Daoy (cell line): Measurements from ENCODE around the gene RLF. TPM values are rescaled to one million over a fixed set of nuclear protein-coding genes. Genes with fewer than 3 reads are reported as not detected.

Experiments
- DNase-seq: peaks from one replicate; pipeline ENCODE4 v3.0.0-alpha.2; 2015; ENCODE audit warnings: low read depth
- total RNA-seq: library from RNA; depleted of rRNA; stranded (reverse); fragments of >200 nt; shearing (Covaris generic); gene quantifications from 2 replicates; pipeline ENCODE4 v1.2.3, GENCODE V29; 2014; rRNA removed

The RLF gene, protein sequence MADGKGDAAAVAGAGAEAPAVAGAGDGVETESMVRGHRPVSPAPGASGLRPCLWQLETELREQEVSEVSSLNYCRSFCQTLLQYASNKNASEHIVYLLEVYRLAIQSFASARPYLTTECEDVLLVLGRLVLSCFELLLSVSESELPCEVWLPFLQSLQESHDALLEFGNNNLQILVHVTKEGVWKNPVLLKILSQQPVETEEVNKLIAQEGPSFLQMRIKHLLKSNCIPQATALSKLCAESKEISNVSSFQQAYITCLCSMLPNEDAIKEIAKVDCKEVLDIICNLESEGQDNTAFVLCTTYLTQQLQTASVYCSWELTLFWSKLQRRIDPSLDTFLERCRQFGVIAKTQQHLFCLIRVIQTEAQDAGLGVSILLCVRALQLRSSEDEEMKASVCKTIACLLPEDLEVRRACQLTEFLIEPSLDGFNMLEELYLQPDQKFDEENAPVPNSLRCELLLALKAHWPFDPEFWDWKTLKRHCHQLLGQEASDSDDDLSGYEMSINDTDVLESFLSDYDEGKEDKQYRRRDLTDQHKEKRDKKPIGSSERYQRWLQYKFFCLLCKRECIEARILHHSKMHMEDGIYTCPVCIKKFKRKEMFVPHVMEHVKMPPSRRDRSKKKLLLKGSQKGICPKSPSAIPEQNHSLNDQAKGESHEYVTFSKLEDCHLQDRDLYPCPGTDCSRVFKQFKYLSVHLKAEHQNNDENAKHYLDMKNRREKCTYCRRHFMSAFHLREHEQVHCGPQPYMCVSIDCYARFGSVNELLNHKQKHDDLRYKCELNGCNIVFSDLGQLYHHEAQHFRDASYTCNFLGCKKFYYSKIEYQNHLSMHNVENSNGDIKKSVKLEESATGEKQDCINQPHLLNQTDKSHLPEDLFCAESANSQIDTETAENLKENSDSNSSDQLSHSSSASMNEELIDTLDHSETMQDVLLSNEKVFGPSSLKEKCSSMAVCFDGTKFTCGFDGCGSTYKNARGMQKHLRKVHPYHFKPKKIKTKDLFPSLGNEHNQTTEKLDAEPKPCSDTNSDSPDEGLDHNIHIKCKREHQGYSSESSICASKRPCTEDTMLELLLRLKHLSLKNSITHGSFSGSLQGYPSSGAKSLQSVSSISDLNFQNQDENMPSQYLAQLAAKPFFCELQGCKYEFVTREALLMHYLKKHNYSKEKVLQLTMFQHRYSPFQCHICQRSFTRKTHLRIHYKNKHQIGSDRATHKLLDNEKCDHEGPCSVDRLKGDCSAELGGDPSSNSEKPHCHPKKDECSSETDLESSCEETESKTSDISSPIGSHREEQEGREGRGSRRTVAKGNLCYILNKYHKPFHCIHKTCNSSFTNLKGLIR (N-terminal part only)
- total RNA-seq, result 10.0 and 15.8 TPM in 2 replicates

DNA sequence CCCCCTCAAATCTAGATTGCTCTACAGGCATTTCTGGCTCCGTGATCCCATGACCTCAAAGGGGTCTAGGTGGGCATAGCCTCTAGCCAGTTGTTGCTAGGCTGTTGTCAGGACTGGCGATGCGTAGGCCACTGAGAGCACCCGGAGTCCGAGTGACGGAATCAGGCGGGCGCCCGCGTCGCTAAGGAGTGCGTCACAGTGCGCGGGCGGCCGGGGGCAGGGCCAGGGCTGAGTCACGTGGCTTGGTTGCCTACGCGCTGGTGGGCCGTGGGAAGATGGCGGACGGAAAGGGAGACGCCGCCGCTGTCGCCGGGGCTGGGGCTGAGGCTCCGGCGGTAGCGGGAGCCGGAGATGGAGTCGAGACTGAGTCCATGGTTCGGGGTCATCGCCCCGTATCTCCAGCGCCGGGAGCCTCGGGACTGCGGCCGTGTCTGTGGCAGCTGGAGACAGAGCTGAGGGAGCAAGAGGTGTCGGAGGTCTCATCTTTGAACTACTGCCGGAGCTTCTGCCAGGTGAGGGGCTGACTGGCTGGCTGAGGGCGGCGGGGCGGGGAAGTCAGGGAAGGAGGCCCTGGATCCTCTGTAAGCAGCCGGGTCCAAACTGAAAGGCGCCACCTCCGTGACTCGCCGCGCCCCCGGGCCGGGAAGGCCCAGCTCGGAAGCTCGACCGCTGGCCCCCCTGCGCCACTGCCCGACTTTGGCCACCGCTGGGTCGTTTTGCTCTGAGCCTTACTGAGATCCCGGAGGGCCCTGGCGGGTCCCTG, at the start of gene RLF:
Gene RLF (plus strand): TSS at position 263 of the 763 bp plus-strand sequence. CDS start 13 bp downstream, at position 276.
- DNase-seq, result peak; percentile 98

GRCh38 chr1:40114400-40114799, 46.8 kb upstream of the RLF start:
- DNase-seq, result no peak

DNA sequence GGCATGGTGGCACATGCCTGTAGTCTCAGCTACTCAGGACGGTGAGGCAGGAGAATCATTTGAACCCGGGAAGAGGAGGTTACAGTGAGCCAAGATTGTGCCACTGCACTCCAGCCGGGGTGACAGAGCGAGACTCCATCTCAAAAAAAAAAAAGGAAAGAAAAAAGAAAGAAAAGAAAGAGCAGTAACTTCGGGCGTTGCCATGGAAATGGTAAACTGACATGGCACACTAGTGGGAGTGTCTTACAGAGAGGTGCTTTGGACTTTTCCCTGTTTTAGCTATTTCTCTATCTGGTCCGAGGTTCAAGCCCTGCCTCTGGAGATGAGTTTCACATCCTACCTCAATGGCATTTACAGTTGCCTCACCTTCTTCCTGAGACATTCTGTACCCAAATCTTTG, 41.1 kb upstream of the RLF start:
- DNase-seq, result no peak

DNA sequence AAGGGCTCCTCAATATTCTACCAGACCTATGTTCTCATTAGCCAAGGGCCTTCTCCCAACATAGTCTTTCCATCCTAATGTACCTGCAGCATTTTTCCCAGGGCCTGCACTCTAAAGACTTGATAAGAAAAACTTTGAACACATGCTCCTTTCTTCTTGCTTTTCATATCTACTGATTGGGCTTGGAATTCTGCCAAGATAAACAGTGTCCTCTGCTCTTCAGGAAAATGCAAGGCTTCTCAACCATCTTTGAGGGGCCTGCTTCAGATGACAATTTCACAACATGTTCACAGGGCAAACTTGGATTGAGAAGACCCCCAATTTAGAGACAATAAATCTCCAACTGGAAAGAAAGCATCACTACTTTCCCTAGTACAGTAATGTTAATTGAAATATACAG, 38.3 kb upstream of the RLF start:
- no peak for DNase-seq

GRCh38 chr1:40130892-40131291, 30.3 kb upstream of the RLF start:
- no peak for DNase-seq

DNA sequence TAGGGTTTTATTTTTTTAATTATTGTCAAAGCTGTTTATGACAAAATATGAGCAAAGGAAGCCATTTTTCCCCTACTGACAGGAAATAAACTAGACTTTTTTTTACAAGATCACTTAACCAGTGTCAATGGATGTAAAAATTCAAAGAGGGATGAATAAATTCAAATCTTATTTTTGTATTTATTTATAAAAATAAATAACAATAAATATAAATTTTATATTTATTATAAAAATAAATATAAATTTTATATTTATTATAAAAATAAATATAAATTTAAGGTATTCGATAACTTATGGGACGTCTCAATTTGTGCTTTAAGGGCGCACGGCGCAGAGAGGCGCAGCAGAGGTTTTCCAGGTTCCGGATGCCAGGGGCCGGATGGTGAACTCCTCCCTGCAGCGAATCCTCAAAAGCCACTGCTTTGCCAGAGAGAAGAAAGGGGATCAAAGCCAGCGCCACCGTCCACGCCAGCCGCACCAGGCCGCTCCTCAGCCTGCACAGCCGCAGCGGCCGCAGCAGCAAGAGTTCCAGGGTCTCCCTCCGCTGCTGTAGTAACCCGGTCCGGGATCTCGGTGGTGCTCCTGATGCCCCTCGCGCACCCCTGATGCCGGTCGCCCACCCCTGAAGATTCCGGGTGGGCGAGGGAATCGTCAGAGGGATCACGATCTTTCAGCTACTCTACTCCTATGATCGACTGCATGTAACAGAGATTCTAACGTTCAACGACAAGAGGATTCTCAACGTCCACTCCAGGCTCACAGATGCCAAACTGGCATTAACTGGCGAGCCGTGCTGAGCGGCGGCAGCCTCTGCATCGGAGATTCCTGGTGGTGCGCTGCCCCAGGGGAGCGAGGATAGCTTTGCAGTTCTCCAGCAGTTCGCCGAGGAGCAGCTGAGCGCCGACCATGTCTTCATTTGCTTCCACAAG, 28.5 kb upstream of the RLF start:
- no peak for DNase-seq

DNA sequence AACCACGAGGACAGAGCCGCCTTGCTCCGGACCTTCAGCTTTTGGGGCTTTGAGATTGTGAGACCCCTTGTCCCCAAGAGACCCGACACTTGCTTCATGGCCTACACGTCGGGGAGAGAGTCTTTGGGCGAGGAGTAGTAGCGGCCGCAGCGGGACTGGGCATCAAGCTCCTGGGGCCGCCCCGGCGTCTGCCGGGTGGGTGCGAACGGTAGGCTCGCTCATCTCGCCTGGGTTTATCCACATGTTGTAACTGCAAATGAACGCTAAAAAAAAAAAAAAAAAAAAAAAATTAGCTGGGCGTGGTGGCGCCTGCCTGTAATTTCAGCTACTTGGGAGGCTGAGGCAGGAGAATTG, 27.9 kb upstream of the RLF start:
- no peak for DNase-seq

GRCh38 chr1:40133839-40134238, 27.3 kb upstream of the RLF start:
- no peak for DNase-seq

GRCh38 chr1:40140211-40140973, 20.8 kb upstream of the RLF start:
- no peak for DNase-seq

DNA sequence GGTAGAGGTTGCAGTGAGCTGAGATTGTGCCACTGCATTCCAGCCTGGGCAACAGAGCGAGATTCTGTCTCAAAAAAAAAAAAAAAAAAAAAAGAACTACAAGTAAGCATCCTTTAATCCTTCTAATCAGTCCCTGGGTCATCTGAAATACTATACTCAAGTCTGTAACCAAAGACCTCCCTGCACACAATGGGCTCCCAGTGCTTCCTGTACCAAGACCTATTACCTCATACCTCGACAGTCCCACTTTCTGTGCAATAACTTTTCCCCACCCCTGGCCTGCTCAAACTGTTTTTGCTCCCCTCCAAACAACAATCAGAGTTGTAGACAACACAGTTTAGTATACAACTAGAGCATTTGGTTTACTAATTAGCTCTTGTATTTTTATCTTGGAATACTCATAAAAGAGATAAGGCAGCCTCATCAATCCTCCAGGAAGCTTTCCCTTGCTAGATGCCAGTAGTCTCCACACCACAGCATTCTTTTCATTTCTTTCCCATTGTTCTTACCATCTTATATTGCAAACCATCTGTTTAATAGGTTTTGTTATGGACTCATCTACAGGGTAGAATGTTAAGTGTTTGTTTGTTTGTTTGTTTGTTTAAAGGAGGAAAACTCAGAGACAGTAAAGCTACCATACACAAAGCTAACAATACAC, 19.2 kb upstream of the RLF start:
- no peak for DNase-seq

DNA sequence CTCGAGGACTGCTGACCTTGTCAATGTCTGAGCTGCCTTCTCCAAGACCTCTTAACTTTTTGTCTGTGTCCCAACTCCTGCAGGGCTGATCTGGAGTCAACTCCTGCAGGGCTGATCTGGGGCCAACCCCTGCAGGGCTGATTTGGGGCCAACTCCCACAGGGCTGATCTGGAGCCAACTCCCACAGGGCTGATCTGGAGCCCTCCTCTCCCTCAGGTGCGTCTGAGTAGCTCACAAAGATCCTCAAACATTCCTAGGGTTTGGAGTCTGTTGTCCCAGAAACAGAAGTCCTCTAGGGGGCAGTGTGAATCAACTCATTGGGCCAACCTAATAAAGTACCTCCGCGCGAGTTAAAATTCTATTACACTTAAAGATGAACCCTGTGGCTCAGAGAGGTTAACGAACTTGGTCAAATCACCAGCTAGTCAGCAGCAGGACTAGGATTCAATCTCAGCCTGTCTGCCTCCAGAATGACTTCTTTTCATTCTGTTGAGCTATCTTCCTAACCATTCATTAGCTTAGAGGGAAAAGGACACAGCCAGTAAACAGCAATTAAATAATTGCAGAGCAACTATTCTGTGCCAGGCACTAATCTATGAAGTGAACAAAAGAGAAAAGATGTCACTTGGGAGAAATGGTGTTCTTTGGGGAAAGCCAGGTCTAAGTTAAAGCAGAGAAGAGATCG, 17.2 kb upstream of the RLF start:
- DNase-seq, result peak; percentile 63

DNA sequence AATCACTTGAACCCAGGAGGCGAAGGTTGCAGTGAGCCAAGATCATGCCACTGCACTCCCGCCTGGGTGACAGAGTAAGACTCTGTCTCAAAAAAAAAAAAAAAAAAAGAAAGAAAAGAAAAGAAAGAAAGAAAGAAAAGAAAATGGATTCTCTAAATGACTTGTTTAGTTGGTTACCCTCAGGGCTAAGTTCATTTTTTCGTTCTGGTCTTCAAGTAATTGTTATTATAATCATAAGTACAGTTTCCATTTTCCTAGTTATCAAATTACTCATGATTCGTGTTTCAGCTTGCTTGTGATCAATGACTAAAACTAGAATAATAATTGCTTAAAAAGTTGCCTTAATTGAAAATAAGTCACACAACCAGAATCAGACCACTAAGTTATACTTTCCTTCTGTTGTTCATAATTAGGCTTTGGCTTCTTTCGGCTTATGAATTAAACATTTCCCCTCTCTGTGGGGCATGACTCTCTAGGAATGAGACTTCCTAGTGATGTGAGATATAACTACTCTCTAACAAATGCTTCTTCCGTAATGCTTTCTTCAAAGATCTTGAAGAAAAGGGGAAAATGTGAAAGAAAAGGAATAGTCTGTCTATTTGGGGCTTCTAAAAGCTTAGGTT, 9.6 kb upstream of the RLF start:
- DNase-seq, result no peak

- peak; percentile 50 for DNase-seq
These were observed 8.0 kb upstream of the RLF start for GRCh38 chr1:40153073-40153770.

DNA sequence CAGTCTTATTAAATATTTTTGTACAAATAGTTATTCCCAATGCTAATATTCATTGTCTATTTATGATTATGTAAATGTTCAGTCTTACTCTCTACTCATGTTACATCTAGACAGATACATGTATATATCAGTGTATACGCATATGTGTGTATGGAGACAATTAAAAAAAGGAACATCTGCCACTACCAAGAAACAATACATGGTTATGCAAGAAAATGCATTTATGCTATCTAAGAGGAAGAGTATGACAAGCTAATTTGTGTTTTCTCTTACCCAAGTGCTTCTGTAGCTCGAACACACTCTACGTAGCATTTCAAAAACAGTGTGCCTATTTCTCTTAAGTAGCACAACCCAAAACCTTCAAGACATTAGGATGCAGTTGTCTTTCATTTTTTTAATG, 6.1 kb upstream of the RLF start:
- DNase-seq, result no peak

- DNase-seq, result no peak
These were observed 5.3 kb upstream of the RLF start for GRCh38 chr1:40155910-40156309.

DNA sequence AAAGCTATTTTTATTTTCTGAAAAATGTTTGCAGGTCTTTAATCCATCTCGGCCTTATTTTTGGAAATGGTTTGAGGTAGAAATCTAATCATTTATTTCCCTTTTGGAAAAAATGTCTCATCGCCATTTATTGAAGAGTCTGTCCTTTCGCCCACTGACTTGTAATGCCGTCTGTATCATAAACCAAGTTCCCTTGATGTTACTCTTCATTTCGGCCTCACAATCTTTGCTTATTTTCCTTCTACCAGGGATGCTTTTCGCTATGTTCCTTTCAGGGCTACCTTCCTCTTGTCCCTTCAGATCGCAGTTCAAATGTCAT, 422 bp upstream of the RLF start:
- no peak for DNase-seq

DNA sequence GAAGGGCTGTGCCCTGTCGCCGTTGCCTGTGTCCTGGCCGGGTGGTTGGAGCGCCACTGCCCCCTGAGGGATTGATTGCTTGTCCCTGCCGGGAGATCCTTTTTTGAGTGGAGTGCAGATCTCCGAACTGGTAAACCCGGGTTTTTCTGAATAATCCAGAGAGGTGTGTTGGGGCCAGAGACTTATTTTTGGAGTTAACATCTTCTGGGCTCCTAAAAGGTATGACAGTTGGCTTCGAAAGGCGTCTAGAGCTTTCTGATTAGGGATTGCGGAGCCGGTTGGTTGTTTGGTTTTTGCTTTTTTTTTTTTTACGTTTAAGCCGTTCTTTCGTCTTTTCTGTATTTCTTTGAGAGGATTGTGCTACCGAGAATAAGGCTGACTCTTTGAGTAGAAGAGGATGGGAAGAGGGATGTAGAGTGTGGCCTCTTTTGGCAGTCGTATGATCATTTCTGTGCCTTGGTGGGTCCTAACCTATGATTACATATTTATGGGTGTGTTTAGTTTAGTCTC, 756 bp downstream of the RLF start:
- no peak for DNase-seq
